ENCODE measurements around the gene ABCA5. TPM values are rescaled to one million over a fixed set of nuclear protein-coding genes. Genes with fewer than 3 reads are reported as not detected.
"Not testable (repeated sequence)": the region's sequence is repeated elsewhere in the genome, so short reads cannot be mapped to it uniquely, and the experiment has no call there.

Gene ABCA5
- total and polyA plus RNA-seq, 5 donors, result 11.3 to 20.7 (median 18.6) TPM

DNA sequence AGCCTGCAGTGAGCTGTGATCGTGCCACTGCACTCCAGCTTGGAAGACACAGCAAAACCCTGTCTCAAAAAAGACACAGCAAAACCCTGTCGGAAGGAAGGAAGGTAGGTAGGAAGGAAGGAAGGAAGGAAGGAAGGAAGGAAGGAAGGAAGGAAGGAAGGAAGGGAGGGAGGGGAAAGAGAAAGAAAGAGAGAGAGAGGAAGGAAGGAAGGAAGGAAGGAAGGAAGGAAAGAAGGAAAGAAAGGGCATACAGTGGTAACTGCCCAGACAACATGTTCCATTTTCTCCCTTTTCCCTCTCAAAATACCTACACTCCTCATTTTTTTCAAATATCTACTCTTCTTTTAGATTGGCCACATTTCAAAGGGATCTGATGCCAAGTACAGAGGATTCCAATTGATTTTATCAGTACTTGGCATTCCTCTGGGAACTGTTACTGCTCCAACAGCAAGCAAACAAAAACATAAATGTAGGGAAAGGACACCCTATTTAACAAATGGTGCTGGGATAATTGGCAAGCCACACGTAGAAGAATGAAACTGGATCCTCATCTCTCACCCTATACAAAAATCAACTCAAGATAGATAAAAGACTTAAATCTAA lies 28.7 kb downstream of the ABCA5 start:
- WGBS, result 77% methylated on average over 3 of the region's 3 CpGs
- ATAC-seq, result not testable (repeated sequence)

DNA sequence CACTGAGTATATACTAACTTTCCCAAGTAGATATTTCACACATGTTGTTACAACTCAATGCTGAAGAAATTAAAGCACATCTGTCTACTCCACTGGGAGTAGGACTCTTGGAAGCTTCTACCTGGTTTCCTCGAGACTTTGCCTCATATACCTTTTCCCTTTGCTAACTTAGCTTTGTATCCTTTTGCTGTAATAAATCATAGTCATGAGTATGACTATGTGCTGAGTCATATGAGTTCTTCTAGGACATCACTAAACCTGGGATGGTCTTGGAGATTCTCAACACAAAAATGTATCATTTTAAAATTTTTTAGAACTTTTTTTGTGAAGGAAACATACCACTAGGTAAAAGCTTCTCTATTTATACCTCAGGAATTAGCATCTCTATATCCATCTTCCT lies 39.8 kb downstream of the ABCA5 start:
- H3K9me3 ChIP-seq (ENCODE audit: control insufficient read depth, low read length), result no peaks in the 10 kb centered on the region
- no peaks in the 10 kb centered on the region for H3K4me1 ChIP-seq (ENCODE audit: control insufficient read depth, insufficient read depth, low read length)
- ATAC-seq, result no peak
- WGBS, result 87% methylated on average over 1 of the region's 1 CpG
- H3K27ac ChIP-seq (ENCODE audit: low read length), result no peak overlapping the region
- intact Hi-C loops (cut with DNase I), result no loop called here
- DNase-seq, result no peak
- no peak overlapping the region for H3K4me3 ChIP-seq (ENCODE audit: low read length)
- H3K27me3 ChIP-seq (ENCODE audit: control insufficient read depth, insufficient read depth), result no peaks in the 10 kb centered on the region

More for the DNA sequence above, 28.7 kb downstream of the ABCA5 start:
- DNase-seq; H3K27ac ChIP-seq (ENCODE audit: low read length); intact Hi-C loops (cut with DNase I); H3K27me3 ChIP-seq (ENCODE audit: control insufficient read depth, insufficient read depth); H3K4me1 ChIP-seq (ENCODE audit: control insufficient read depth, insufficient read depth, low read length); H3K9me3 ChIP-seq (ENCODE audit: control insufficient read depth, low read length); H3K4me3 ChIP-seq (ENCODE audit: low read length): not testable (repeated sequence)

DNA sequence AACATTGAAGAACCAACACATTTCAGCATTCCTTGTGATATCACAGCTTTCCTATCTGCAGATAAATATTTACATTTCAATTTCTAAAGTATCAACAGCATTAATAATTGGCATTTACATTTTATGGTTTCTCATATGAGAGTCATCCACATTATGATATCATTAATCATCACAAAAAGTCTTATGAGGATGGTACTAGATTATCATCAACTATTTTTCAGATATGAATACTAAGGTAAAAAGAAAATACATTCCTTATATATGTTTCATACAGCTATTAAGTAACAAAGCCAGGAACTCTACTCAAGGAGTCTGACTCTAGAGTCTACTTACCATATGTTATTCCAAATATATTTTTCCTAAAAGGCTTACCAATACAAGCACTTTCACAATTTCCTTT lies 40.7 kb downstream of the ABCA5 start:
- no peak for ATAC-seq
- Histone ChIP-seq H3K27me3 (ENCODE audit: control insufficient read depth, insufficient read depth) (no peaks in the 10 kb centered on the region), H3K9me3 (ENCODE audit: control insufficient read depth, low read length) (no peaks in the 10 kb centered on the region), H3K4me1 (ENCODE audit: control insufficient read depth, insufficient read depth, low read length) (no peaks in the 10 kb centered on the region), H3K4me3 (ENCODE audit: low read length) (no peak overlapping the region), H3K27ac (ENCODE audit: low read length) (no peak overlapping the region)
- intact Hi-C loops (cut with DNase I), result no loop called here
- DNase-seq, result no peak

DNA sequence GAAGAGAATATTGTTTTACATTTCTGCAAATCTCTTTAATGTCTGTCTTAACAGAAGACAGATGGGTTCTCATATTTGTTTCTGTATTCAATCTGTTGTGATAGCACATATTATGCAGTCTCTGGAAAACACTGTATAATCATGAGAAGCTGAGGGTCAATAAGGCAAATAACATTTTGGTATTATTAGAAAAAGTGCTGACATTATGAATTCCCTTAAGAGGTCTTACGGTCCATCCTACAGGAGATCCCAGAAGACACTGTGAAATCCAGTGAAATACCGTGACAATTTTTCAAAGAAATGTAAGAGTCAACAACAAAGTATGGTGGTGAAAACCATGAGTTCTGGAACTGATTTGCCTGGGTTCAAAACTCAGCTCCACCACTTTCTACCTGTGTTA lies 42.3 kb downstream of the ABCA5 start:
- WGBS, result 91% methylated on average over 2 of the region's 2 CpGs
- Histone ChIP-seq H3K27ac (ENCODE audit: low read length) (no peak overlapping the region), H3K4me1 (ENCODE audit: control insufficient read depth, insufficient read depth, low read length) (no peaks in the 10 kb centered on the region), H3K4me3 (ENCODE audit: low read length) (no peak overlapping the region), H3K27me3 (ENCODE audit: control insufficient read depth, insufficient read depth) (no peaks in the 10 kb centered on the region), H3K9me3 (ENCODE audit: control insufficient read depth, low read length) (no peaks in the 10 kb centered on the region)
- DNase-seq, result no peak
- intact Hi-C loops (cut with DNase I), result no loop called here
- no peak for ATAC-seq

DNA sequence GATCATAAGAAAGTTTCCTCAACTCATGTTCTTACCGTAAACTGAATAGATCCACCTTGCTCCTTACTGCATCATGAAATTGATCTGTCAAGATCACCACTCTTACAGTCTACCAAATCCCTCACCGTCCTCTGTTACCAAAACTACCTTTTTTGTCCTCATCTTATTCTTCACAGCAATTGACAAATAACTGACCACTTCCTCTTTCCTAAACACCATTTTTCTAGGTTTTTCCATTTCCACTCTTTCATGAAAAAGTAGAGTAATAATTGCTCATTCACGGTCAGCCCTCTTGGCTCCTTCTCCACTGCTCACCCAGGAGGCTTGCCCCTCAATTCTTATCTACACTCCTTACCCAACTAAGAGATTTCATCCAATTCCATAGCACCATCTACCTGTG lies 44.9 kb downstream of the ABCA5 start:
- no peak for DNase-seq
- H3K4me3 ChIP-seq (ENCODE audit: low read length), result no peak overlapping the region
- no peak for ATAC-seq
- H3K27ac ChIP-seq (ENCODE audit: low read length), result no peak overlapping the region
- no peaks in the 10 kb centered on the region for H3K9me3 ChIP-seq (ENCODE audit: control insufficient read depth, low read length)
- intact Hi-C loops (cut with DNase I), result no loop called here
- H3K27me3 ChIP-seq (ENCODE audit: control insufficient read depth, insufficient read depth), result no peaks in the 10 kb centered on the region
- no peaks in the 10 kb centered on the region for H3K4me1 ChIP-seq (ENCODE audit: control insufficient read depth, insufficient read depth, low read length)
- 91% methylated on average over 3 of the region's 3 CpGs for WGBS

DNA sequence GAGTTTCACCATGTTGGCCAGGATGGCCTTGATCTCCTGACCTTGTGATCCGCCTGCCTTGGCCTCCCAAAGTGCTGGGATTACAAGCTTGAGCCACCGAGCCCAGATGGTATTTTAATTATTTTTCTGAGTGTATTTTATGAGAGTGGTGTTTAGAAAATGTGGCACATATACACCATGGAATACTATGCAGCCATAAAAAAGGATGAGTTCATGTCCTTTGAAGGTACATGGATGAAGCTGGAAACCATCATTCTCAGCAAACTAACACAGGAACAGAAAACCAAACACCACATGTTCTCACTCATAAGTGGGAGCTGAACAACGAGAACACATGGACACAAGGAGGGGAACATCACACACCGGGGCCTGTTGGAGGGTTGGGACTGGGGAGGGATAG lies 50.7 kb downstream of the ABCA5 start:
- H3K4me3 ChIP-seq (ENCODE audit: low read length); H3K9me3 ChIP-seq (ENCODE audit: control insufficient read depth, low read length); H3K27me3 ChIP-seq (ENCODE audit: control insufficient read depth, insufficient read depth); H3K4me1 ChIP-seq (ENCODE audit: control insufficient read depth, insufficient read depth, low read length); ATAC-seq; intact Hi-C loops (cut with DNase I); DNase-seq; H3K27ac ChIP-seq (ENCODE audit: low read length): not testable (repeated sequence)
- 94% methylated on average over 4 of the region's 4 CpGs for WGBS

DNA sequence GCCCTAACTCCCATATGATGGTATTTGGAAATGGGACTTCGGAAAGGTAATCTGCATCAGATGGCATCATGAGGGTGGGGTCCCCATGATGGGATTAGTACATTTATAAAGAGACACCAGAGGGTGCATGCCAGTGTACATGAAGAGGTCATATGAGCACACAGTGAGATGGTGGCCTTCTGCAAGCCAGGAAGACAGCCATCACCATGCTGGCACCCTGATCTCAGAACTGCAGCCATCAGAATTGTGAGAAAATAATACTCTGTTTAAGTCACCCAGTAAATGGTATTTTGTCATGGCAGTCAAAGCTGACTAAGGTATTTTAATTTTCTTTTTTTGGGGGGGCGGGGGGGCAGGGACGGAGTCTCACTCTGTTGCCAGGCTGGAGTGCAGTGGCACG lies 51.2 kb downstream of the ABCA5 start:
- intact Hi-C loops (cut with DNase I), result no loop called here
- no peaks in the 10 kb centered on the region for H3K4me1 ChIP-seq (ENCODE audit: control insufficient read depth, insufficient read depth, low read length)
- no peak overlapping the region for H3K4me3 ChIP-seq (ENCODE audit: low read length)
- H3K27ac ChIP-seq (ENCODE audit: low read length), result no peak overlapping the region
- no peaks in the 10 kb centered on the region for H3K9me3 ChIP-seq (ENCODE audit: control insufficient read depth, low read length)
- H3K27me3 ChIP-seq (ENCODE audit: control insufficient read depth, insufficient read depth), result no peaks in the 10 kb centered on the region
- DNase-seq, result no peak
- no peak for ATAC-seq
- WGBS, result 95% methylated on average over 4 of the region's 4 CpGs

DNA sequence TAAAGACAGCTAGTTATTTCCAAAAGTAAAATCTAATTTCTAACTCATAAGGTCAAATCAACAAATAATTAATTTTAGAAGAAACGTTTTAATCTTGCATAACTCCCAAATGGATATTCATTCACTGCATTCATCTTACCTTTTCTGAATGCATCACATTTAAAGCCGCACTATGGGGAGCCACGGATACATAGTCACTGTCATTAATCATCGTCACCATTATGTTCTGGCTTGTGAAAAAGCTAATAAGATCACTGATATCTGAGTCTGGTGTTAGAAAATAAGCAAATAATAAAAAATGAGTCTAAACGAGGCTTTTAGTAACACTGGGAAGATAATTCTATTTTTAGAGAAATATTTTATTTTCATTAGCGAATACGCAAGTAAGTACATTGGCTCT lies 55.9 kb downstream of the ABCA5 start:
- DNase-seq (no peak), ATAC-seq (no peak)
- no peak overlapping the region for H3K27ac ChIP-seq (ENCODE audit: low read length)
- intact Hi-C loops (cut with DNase I), result no loop called here
- H3K27me3 ChIP-seq (ENCODE audit: control insufficient read depth, insufficient read depth), result no peaks in the 10 kb centered on the region
- no peak overlapping the region for H3K4me3 ChIP-seq (ENCODE audit: low read length)
- H3K4me1 ChIP-seq (ENCODE audit: control insufficient read depth, insufficient read depth, low read length), result no peaks in the 10 kb centered on the region
- no peaks in the 10 kb centered on the region for H3K9me3 ChIP-seq (ENCODE audit: control insufficient read depth, low read length)
- 78% methylated on average over 7 of the region's 7 CpGs for WGBS

DNA sequence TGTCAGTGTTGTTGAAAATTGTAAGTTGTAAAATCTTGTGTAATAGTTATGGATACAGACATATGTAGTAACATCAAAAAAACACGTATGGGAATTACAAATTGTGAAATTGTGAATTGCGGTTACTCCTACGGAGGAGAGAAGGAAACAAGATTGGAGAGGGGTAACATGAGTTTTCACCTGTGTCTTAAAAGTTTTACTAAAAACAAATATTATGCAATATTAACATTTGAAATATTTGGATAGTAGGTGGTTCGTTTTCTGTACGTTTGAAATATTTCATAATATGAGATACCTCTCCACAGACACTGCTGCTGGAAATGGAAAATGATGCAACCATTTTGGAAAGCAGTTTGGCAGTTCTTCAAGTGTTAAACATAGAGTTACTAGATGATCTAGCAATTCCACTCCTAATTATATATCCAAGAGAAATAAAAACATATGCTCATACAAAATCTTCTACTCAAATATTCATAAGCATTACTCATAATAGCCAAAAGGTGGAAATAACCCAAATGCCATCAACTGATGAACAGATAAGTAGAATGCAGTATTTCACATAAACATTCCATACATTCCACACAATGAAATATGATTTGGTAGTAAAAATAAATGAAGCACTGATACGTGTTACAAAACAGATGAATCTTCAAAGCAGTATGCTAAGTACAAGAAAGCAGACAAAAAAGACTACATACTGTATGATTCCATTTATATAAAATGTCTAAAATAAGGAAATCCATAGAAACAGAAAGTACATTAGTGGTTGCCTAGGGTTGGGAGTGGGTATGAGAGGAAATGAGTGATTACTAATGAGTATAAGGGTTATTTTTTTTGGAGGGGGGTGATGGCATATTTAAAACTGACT lies 57.6 kb downstream of the ABCA5 start:
- Histone ChIP-seq H3K9me3 (ENCODE audit: control insufficient read depth, low read length) (no peaks in the 10 kb centered on the region), H3K4me1 (ENCODE audit: control insufficient read depth, insufficient read depth, low read length) (no peaks in the 10 kb centered on the region), H3K4me3 (ENCODE audit: low read length) (no peak overlapping the region), H3K27ac (ENCODE audit: low read length) (no peak overlapping the region), H3K27me3 (ENCODE audit: control insufficient read depth, insufficient read depth) (no peaks in the 10 kb centered on the region)
- no peak for ATAC-seq
- no peak for DNase-seq
- intact Hi-C loops (cut with DNase I), result no loop called here
- 64% methylated on average over 6 of the region's 6 CpGs for WGBS

DNA sequence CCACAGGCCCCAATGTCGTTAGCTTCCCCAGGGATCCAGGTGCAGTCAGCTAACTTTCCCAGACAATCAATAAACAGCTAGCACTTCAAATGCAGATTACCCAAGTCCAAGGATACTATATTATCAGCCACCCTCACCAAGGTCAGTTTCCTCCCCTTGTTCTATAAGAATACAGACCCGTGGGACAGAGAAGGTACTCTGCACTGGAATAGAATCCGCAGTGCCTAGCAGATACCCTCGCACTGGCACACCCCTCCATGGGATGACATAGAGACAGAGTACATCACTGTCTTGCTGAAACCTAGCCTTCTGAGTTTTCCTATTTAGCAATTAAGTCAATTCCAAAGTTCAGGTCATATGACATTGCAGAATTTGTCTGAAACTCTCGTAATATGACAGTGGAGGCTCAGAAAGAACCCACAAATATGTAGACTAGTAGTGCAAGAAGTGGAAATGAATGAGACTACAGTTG lies 58.4 kb downstream of the ABCA5 start:
- WGBS, result 87% methylated on average over 5 of the region's 5 CpGs
- DNase-seq (no peak), ATAC-seq (no peak)
- intact Hi-C loops (cut with DNase I), result no loop called here
- Histone ChIP-seq H3K9me3 (ENCODE audit: control insufficient read depth, low read length) (no peaks in the 10 kb centered on the region), H3K27ac (ENCODE audit: low read length) (no peak overlapping the region), H3K4me3 (ENCODE audit: low read length) (no peak overlapping the region), H3K4me1 (ENCODE audit: control insufficient read depth, insufficient read depth, low read length) (no peaks in the 10 kb centered on the region), H3K27me3 (ENCODE audit: control insufficient read depth, insufficient read depth) (no peaks in the 10 kb centered on the region)

DNA sequence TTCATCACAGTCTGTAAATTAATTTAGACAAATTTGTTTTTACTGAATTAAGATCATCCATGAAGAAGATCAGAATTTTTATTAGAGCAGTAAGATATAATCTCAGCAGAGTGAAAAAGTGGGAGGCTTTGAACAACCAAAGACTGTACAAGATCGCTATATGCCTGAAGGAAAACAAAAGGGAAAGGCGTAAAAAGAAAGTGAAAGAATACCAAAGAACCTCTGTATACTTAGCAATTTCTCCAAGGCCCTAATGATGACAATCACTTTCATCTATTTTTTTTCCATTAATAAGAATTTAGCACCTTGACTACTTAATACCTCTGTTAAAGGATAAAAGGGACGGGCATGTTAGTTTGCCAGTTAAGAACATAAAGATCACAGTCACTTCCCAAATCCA lies 59.7 kb downstream of the ABCA5 start:
- ATAC-seq (no peak), DNase-seq (no peak)
- 95% methylated on average over 3 of the region's 3 CpGs for WGBS
- H3K9me3 ChIP-seq (ENCODE audit: control insufficient read depth, low read length), result no peaks in the 10 kb centered on the region
- H3K4me1 ChIP-seq (ENCODE audit: control insufficient read depth, insufficient read depth, low read length), result no peaks in the 10 kb centered on the region
- no peaks in the 10 kb centered on the region for H3K27me3 ChIP-seq (ENCODE audit: control insufficient read depth, insufficient read depth)
- H3K4me3 ChIP-seq (ENCODE audit: low read length), result no peak overlapping the region
- H3K27ac ChIP-seq (ENCODE audit: low read length), result no peak overlapping the region
- intact Hi-C loops (cut with DNase I), result no loop called here
